CD8-positive, alpha-beta memory T cell (primary cell): ENCODE data around the gene SLC28A1. TPM values are rescaled to one million over a fixed set of nuclear protein-coding genes. Genes with fewer than 3 reads are reported as not detected.
A peak's percentile ranks its signal among the peaks of the same experiment; 100 is the strongest.

Experiments
- CTCF ChIA-PET: fragments of 350-600 bp; sonication (Branson Sonifier 250); formaldehyde crosslinking; loops from one replicate; lab custom pipeline; 2021; ENCODE audit warnings: antibody characterized with exemption; lab: Charles Lee
- POLR2A ChIA-PET: fragments of 350-600 bp; sonication (Branson Sonifier 250); formaldehyde crosslinking; loops from one replicate; lab custom pipeline; 2021; ENCODE audit warnings: antibody characterized with exemption; lab: Charles Lee
- DNase-seq, 5 donors: peaks; one replicate each; pipeline versions ENCODE4 v3.0.0 to v3.0.0-alpha.2; 2020 to 2022; ENCODE audit warnings: mixed read lengths in 1 of 5
- H3K27ac ChIP-seq: one replicate; pipeline ENCODE4 v1.7.0; 2013; ENCODE audit warnings: low read depth, mild to moderate bottlenecking, low read length, moderate library complexity
- H3K27me3 ChIP-seq: 2 replicates; pipeline ENCODE4 v1.7.0; 2013; ENCODE audit warnings: low read length, mild to moderate bottlenecking; ENCODE audit not compliant: insufficient read depth, poor library complexity, severe bottlenecking
- H3K36me3 ChIP-seq: 2 replicates; pipeline ENCODE4 v1.7.0; 2013; ENCODE audit warnings: mild to moderate bottlenecking, low read length, moderate library complexity; ENCODE audit not compliant: insufficient read depth
- H3K4me1 ChIP-seq: 2 replicates; pipeline ENCODE4 v1.7.0; 2013; ENCODE audit warnings: mild to moderate bottlenecking, low read length, moderate library complexity; ENCODE audit not compliant: insufficient read depth
- H3K4me3 ChIP-seq: 2 replicates; pipeline ENCODE4 v1.7.0; 2013; ENCODE audit warnings: mild to moderate bottlenecking, low read length
- H3K9me3 ChIP-seq: 2 replicates; pipeline ENCODE4 v1.7.0; 2013; ENCODE audit warnings: mild to moderate bottlenecking, low read length
- H3K27ac Mint-ChIP-seq, 8 donors: one replicate each; pipeline ENCODE4 v1.8.0; 2020 to 2021; ENCODE audit warnings: mixed read lengths in 8 of 8, mild to moderate bottlenecking in 6 of 8, inconsistent platforms in 3 of 8, moderate library complexity in 3 of 8
- H3K27me3 Mint-ChIP-seq, 2 donors: one replicate each; pipeline ENCODE4 v1.8.0; 2020 to 2021; ENCODE audit warnings: mixed read lengths in 2 of 2, mild to moderate bottlenecking in 1 of 2, moderate library complexity in 1 of 2
- H3K36me3 Mint-ChIP-seq, 3 donors: one replicate each; pipeline ENCODE4 v1.8.0; 2020 to 2021; ENCODE audit warnings: mixed read lengths in 3 of 3, inconsistent platforms in 1 of 3, mild to moderate bottlenecking in 1 of 3
- H3K4me1 Mint-ChIP-seq, 3 donors: one replicate each; pipeline ENCODE4 v1.8.0; 2020 to 2021; ENCODE audit warnings: mixed read lengths in 3 of 3, inconsistent platforms in 1 of 3, mild to moderate bottlenecking in 1 of 3
- H3K4me3 Mint-ChIP-seq, 7 donors: one replicate each; pipeline ENCODE4 v1.8.0; 2020 to 2021; ENCODE audit warnings: mixed read lengths in 7 of 7, mild to moderate bottlenecking in 6 of 7, moderate library complexity in 4 of 7, inconsistent platforms in 2 of 7
- H3K9me3 Mint-ChIP-seq, 5 donors: one replicate each; pipeline ENCODE4 v1.8.0; 2020 to 2022; ENCODE audit warnings: mixed read lengths in 5 of 5, mild to moderate bottlenecking in 3 of 5, moderate library complexity in 2 of 5, inconsistent platforms in 1 of 5
- polyA plus RNA-seq: library from polyadenylated mRNA; unstranded; fragments of 300-500 nt; fragmentation: Illumina TruSeq; gene quantifications from one replicate; pipeline ENCODE4 v1.2.3, GENCODE V29; 2021
- total RNA-seq, 2 experiments: library from RNA; stranded (reverse); gene quantifications; one replicate each; pipeline ENCODE4 v1.2.3, GENCODE V29; 2021

Gene SLC28A1, protein sequence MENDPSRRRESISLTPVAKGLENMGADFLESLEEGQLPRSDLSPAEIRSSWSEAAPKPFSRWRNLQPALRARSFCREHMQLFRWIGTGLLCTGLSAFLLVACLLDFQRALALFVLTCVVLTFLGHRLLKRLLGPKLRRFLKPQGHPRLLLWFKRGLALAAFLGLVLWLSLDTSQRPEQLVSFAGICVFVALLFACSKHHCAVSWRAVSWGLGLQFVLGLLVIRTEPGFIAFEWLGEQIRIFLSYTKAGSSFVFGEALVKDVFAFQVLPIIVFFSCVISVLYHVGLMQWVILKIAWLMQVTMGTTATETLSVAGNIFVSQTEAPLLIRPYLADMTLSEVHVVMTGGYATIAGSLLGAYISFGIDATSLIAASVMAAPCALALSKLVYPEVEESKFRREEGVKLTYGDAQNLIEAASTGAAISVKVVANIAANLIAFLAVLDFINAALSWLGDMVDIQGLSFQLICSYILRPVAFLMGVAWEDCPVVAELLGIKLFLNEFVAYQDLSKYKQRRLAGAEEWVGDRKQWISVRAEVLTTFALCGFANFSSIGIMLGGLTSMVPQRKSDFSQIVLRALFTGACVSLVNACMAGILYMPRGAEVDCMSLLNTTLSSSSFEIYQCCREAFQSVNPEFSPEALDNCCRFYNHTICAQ
- total RNA-seq = not detected
- not detected for polyA plus RNA-seq

DNA sequence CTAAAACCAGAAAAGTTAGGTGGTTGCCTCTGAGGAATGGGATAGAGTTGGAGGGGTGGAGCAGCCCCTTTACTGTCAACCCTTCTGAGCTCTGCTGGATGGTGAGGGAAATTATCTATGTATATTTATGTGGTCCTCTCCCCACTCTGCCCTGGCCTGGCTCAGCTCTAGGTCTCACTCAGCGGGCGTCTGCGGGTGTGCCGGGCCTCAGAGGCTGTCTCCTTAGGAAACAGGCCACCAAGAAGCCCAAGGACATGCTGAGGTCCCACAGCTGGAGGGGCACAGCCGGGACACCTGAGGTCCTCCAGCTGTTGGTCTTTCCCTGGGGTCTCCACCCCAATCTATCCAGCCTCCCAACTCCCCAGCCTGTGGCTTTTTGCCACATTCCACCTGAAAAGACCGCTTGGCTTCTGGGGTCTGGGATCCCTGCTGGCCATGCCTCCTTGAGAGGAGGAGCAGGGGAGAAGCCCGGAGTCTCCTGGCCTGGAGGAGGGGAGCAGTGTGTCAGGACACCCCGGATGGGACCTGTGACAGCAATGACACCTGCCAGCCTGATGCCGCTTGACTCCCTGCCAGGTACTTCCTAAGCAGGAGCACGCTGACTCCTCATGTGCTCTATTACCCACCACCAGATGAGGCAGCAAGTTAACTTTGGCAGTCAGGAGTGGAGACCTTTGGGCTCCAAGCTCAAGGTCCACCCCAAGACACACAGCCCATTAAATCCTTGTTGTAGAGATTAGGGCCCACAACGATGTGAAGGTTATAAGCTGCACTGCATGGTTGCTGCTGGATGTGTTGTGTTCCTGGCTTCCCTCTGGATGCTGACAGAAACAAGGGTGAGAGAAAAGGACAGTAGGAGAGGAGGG, at the start of gene SLC28A1:
Gene SLC28A1 (plus strand): TSS at position 747 of the 866 bp plus-strand sequence. CDS start 3,099 bp downstream, outside the sequence.
- no peaks in the 10 kb centered on the region for H3K4me1 ChIP-seq
- H3K9me3 Mint-ChIP-seq = no peaks in the 10 kb centered on the region
- no peak within 1 kb of the TSS for H3K27ac ChIP-seq
- DNase-seq = no peak
- H3K4me3 ChIP-seq = no peak within 1 kb of the TSS
- no peaks in the 10 kb centered on the region for H3K4me1 Mint-ChIP-seq
- ChIA-PET POLR2A (no interaction called here), CTCF (no interaction called here)
- H3K9me3 ChIP-seq = no peaks in the 10 kb centered on the region
- no peaks in the 10 kb centered on the region for H3K27me3 ChIP-seq
- no peak within 1 kb of the TSS for H3K27ac Mint-ChIP-seq
- H3K4me3 Mint-ChIP-seq = no peak within 1 kb of the TSS
- no peaks in the 10 kb centered on the region for H3K36me3 ChIP-seq
- no peaks in the 10 kb centered on the region for H3K36me3 Mint-ChIP-seq
- peaks cover 3 to 16% of the 10 kb centered on the region in 2 donors for H3K27me3 Mint-ChIP-seq

GRCh38 chr15:84834969-84835368, 49.5 kb upstream of the SLC28A1 start:
- H3K27me3 Mint-ChIP-seq = peaks cover 7 to 9% of the 10 kb centered on the region in 2 donors
- H3K4me3 ChIP-seq = no peak overlapping the region
- DNase-seq = no peak

GRCh38 chr15:84835661-84836337, 48.7 kb upstream of the SLC28A1 start:
- no peaks in the 10 kb centered on the region for H3K36me3 Mint-ChIP-seq
- no peak for DNase-seq
- Histone ChIP-seq H3K27ac (no peak overlapping the region), H3K4me3 (no peak overlapping the region), H3K4me1 (no peaks in the 10 kb centered on the region), H3K27me3 (peaks cover 4% of the 10 kb centered on the region), H3K36me3 (no peaks in the 10 kb centered on the region), H3K9me3 (no peaks in the 10 kb centered on the region)
- no peak overlapping the region for H3K4me3 Mint-ChIP-seq
- CTCF ChIA-PET = no interaction called here
- no peak overlapping the region for H3K27ac Mint-ChIP-seq
- POLR2A ChIA-PET = no interaction called here
- H3K27me3 Mint-ChIP-seq = peaks cover 7 to 9% of the 10 kb centered on the region in 2 donors
- no peaks in the 10 kb centered on the region for H3K4me1 Mint-ChIP-seq
- no peaks in the 10 kb centered on the region for H3K9me3 Mint-ChIP-seq

More at GRCh38 chr15:84834969-84835368, 49.5 kb upstream of the SLC28A1 start:
- Histone ChIP-seq H3K27ac (no peak overlapping the region), H3K4me1 (no peaks in the 10 kb centered on the region), H3K27me3 (peaks cover 4% of the 10 kb centered on the region), H3K9me3 (no peaks in the 10 kb centered on the region), H3K36me3 (no peaks in the 10 kb centered on the region)
- no peaks in the 10 kb centered on the region for H3K9me3 Mint-ChIP-seq
- POLR2A ChIA-PET = no interaction called here
- H3K4me1 Mint-ChIP-seq = no peaks in the 10 kb centered on the region
- no peaks in the 10 kb centered on the region for H3K36me3 Mint-ChIP-seq
- no peak overlapping the region for H3K4me3 Mint-ChIP-seq
- H3K27ac Mint-ChIP-seq = no peak overlapping the region
- CTCF ChIA-PET = interaction anchor here (1.0 kb wide), 1 partner anchor 8 kb away, joined by 3 read pairs; no protein-coding TSS in a partner anchor

GRCh38 chr15:84836844-84837243, 47.6 kb upstream of the SLC28A1 start:
- CTCF ChIA-PET = no interaction called here

GRCh38 chr15:84839714-84840113, 44.7 kb upstream of the SLC28A1 start:
- DNase-seq = no peak
- CTCF ChIA-PET = no interaction called here

More at GRCh38 chr15:84836844-84837243, 47.6 kb upstream of the SLC28A1 start:
- POLR2A ChIA-PET = no interaction called here
- Mint-ChIP-seq H3K4me1 (no peaks in the 10 kb centered on the region), H3K4me3 (no peak overlapping the region), H3K27ac (no peak overlapping the region), H3K27me3 (peaks cover 10 to 14% of the 10 kb centered on the region in 2 donors), H3K36me3 (no peaks in the 10 kb centered on the region), H3K9me3 (no peaks in the 10 kb centered on the region)
- Histone ChIP-seq H3K4me3 (no peak overlapping the region), H3K4me1 (no peaks in the 10 kb centered on the region), H3K36me3 (no peaks in the 10 kb centered on the region), H3K9me3 (no peaks in the 10 kb centered on the region), H3K27ac (no peak overlapping the region), H3K27me3 (peaks cover 4% of the 10 kb centered on the region)
- DNase-seq = no peak

DNA sequence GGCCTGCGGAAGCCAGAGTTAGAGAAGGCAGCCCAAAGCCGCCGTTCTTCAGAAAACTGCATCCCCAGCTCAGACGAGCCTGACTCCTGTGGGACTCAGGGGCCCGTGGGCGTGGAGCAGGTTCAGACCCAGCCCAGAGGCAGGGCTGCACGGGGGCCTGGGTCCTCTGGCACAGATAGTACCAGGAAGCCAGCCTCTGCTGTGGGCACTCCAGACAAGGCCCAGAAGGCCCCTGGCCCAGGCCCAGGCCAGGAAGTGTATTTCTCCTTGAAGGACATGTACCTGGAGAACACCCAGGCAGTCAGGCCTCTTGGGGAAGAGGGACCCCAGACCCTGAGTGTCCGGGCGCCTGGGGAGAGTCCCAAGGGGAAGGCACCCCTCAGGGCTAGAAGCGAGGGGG, 44.2 kb upstream of the SLC28A1 start:
- Mint-ChIP-seq H3K27me3 (peaks cover 9 to 18% of the 10 kb centered on the region in 2 donors), H3K36me3 (no peaks in the 10 kb centered on the region), H3K9me3 (no peaks in the 10 kb centered on the region), H3K4me3 (no peak overlapping the region), H3K27ac (no peak overlapping the region), H3K4me1 (no peaks in the 10 kb centered on the region)
- no peak for DNase-seq
- no peaks in the 10 kb centered on the region for H3K36me3 ChIP-seq
- no peaks in the 10 kb centered on the region for H3K4me1 ChIP-seq
- CTCF ChIA-PET = interaction anchor here (1.3 kb wide), 1 partner anchor 39 kb away, joined by 3 read pairs; no protein-coding TSS in a partner anchor
- H3K27me3 ChIP-seq = peaks cover 4% of the 10 kb centered on the region
- no peak overlapping the region for H3K4me3 ChIP-seq
- no peak overlapping the region for H3K27ac ChIP-seq
- POLR2A ChIA-PET = no interaction called here
- no peaks in the 10 kb centered on the region for H3K9me3 ChIP-seq

More at GRCh38 chr15:84839714-84840113, 44.7 kb upstream of the SLC28A1 start:
- Mint-ChIP-seq H3K27me3 (peaks cover 9 to 18% of the 10 kb centered on the region in 2 donors), H3K4me3 (no peak overlapping the region), H3K9me3 (no peaks in the 10 kb centered on the region), H3K27ac (no peak overlapping the region), H3K36me3 (no peaks in the 10 kb centered on the region), H3K4me1 (no peaks in the 10 kb centered on the region)
- Histone ChIP-seq H3K9me3 (no peaks in the 10 kb centered on the region), H3K4me1 (no peaks in the 10 kb centered on the region), H3K27me3 (peaks cover 4% of the 10 kb centered on the region), H3K36me3 (no peaks in the 10 kb centered on the region), H3K27ac (no peak overlapping the region), H3K4me3 (no peak overlapping the region)
- POLR2A ChIA-PET = no interaction called here

GRCh38 chr15:84840741-84841429, 43.6 kb upstream of the SLC28A1 start:
- Histone ChIP-seq H3K9me3 (no peaks in the 10 kb centered on the region), H3K36me3 (no peaks in the 10 kb centered on the region), H3K27ac (no peak overlapping the region), H3K4me3 (no peak overlapping the region), H3K27me3 (peaks cover 4% of the 10 kb centered on the region), H3K4me1 (no peaks in the 10 kb centered on the region)
- POLR2A ChIA-PET = no interaction called here
- Mint-ChIP-seq H3K4me1 (no peaks in the 10 kb centered on the region), H3K4me3 (peak overlapping the region in 1 of 7 donors; percentile 56), H3K27ac (no peak overlapping the region), H3K9me3 (peaks cover 0 to 2% (median 0%) of the 10 kb centered on the region in 5 donors), H3K36me3 (no peaks in the 10 kb centered on the region), H3K27me3 (peaks cover 4 to 18% of the 10 kb centered on the region in 2 donors)
- CTCF ChIA-PET = interaction anchor here (1.3 kb wide), 1 partner anchor 40 kb away, joined by 3 read pairs; no protein-coding TSS in a partner anchor
- no peak for DNase-seq
